Adrenal gland (tissue), 5 donors: ENCODE data around the gene GHRH.

Experiments used
- POLR2A ChIP-seq, 2 donors: fragments of 450-650 bp; IDR thresholded peaks; one replicate each; pipeline ENCODE4 v1.6.1; 2017; ENCODE audit warnings: antibody characterized with exemption in 2 of 2, mild to moderate bottlenecking in 2 of 2, moderate library complexity in 1 of 2
- TF ChIP-seq, protein P1 (sequence below), 6 experiments: fragments of 450-650 bp in 4 of 6; fragments of 200-600 bp in 2 of 6; sonication (generic) in 1 of 6; IDR thresholded peaks; 1 replicate in 5 of 6; 2 replicates in 1 of 6; pipeline versions ENCODE4 v1.5.1 to v1.8.0; 2016 to 2021; ENCODE audit warnings: antibody characterized with exemption in 6 of 6, mild to moderate bottlenecking in 2 of 6, moderate library complexity in 1 of 6
- donor health status: DM: no; HTN: no; CAD: no.

DNA sequence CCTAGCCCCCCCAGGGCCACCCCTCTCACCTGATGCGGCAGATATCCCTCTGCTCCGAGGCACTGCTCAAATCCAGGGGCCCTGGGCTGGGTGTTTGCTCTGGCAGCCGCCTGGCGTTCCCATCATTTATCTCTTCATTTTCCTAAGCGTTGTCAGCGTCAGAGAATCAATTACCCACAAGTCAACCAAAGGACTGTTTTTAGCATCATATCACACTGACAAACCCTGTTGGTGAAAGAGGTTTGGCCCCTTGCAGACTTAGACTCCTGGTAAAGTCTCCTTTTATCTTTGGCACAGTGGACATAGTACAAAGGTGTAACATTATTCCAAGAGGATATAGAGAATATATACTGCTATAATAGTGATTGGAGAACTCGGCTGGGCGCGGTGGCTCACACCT lies at the start of gene GHRH:
- TF ChIP-seq POLR2A (IDR thresholded peaks at IDR 0.05): no peak
- TF ChIP-seq, protein P1, sequence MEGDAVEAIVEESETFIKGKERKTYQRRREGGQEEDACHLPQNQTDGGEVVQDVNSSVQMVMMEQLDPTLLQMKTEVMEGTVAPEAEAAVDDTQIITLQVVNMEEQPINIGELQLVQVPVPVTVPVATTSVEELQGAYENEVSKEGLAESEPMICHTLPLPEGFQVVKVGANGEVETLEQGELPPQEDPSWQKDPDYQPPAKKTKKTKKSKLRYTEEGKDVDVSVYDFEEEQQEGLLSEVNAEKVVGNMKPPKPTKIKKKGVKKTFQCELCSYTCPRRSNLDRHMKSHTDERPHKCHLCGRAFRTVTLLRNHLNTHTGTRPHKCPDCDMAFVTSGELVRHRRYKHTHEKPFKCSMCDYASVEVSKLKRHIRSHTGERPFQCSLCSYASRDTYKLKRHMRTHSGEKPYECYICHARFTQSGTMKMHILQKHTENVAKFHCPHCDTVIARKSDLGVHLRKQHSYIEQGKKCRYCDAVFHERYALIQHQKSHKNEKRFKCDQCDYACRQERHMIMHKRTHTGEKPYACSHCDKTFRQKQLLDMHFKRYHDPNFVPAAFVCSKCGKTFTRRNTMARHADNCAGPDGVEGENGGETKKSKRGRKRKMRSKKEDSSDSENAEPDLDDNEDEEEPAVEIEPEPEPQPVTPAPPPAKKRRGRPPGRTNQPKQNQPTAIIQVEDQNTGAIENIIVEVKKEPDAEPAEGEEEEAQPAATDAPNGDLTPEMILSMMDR (IDR thresholded peaks at IDR 0.05): no peak
